MCF 10A (cell line): Measurements from ENCODE around the gene ZDHHC1. TPM values are rescaled to one million over a fixed set of nuclear protein-coding genes. Genes with fewer than 3 reads are reported as not detected.

Experiments
- BruUV-seq: library from RNA; stranded (reverse); fragments of 400-500 nt; replicated peaks from 2 replicates; lab custom pipeline; 2021; lab: Mats Ljungman, UMichigan
- CTCF ChIA-PET: fragments of 300-600 bp; sonication (Branson Sonifier 250); formaldehyde crosslinking; extraction: SDS; loops from one replicate; lab custom pipeline; 2021; ENCODE audit warnings: antibody characterized with exemption, inconsistent platforms; lab: Yijun Ruan, JAX
- POLR2A ChIA-PET: fragments of 300-600, 350-650 bp; sonication (Branson Sonifier 250); formaldehyde crosslinking; extraction: SDS; loops from one replicate; lab custom pipeline; 2020; ENCODE audit warnings: antibody characterized with exemption, inconsistent platforms; lab: Yijun Ruan, JAX
- DNase-seq: peaks from one replicate; pipeline ENCODE4 v3.0.0-alpha.2; 2018; ENCODE audit not compliant: unreplicated experiment
- H3K27ac Mint-ChIP-seq: one replicate; pipeline ENCODE4 v1.8.0; 2022; ENCODE audit warnings: mild to moderate bottlenecking, low read depth, mixed read lengths; ENCODE audit not compliant: unreplicated experiment
- H3K27me3 Mint-ChIP-seq: one replicate; pipeline ENCODE4 v1.8.0; 2022; ENCODE audit warnings: mixed read lengths; ENCODE audit not compliant: insufficient read depth, unreplicated experiment
- H3K36me3 Mint-ChIP-seq: one replicate; pipeline ENCODE4 v1.8.0; 2022; ENCODE audit warnings: mild to moderate bottlenecking, moderate library complexity, mixed read lengths; ENCODE audit not compliant: insufficient read depth, unreplicated experiment
- H3K4me1 Mint-ChIP-seq: one replicate; pipeline ENCODE4 v1.8.0; 2022; ENCODE audit warnings: mixed read lengths; ENCODE audit not compliant: insufficient read depth, unreplicated experiment
- H3K4me3 Mint-ChIP-seq: one replicate; pipeline ENCODE4 v1.8.0; 2022; ENCODE audit warnings: mild to moderate bottlenecking, moderate library complexity, mixed read lengths; ENCODE audit not compliant: unreplicated experiment
- H3K9me3 Mint-ChIP-seq: one replicate; pipeline ENCODE4 v1.8.0; 2022; ENCODE audit warnings: mixed read lengths; ENCODE audit not compliant: unreplicated experiment
- intact Hi-C: fragments of 100-400 bp; cut with micrococcal nuclease; formaldehyde crosslinking; loops from 2 replicates; pipeline ENCODE4 v1.14.1; 2022
- total RNA-seq: library from RNA; stranded (reverse); gene quantifications from 2 replicates; pipeline ENCODE4 v1.2.3, GENCODE V29; 2022
- TF ChIP-seq, protein P1 (sequence below): fragments of 200-600 bp; IDR thresholded peaks from one replicate; pipeline ENCODE4 v1.8.0; 2022; ENCODE audit warnings: antibody characterized with exemption, mild to moderate bottlenecking; ENCODE audit not compliant: unreplicated experiment

The ZDHHC1 gene
- total RNA-seq, 1 experiment from 2014 or later: 5.9 TPM

DNA sequence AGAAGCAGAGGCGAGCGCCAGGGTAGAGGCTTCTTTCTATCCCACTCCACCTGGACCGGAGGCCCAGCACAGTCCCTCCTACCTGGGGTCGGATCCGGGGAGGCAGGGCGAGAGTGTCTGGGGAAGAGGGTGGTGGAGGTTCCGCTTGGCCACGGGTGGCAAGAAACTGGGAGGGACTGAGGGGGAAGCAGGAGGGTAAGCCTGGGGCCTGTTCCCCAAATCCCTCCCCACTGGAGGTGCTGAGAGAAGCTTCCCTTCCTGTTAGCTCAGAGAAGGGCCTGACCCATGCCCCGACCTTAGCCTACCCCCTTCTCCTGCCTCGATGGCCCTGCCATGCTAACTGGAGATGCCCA lies 21.2 kb downstream of the ZDHHC1 start:
- POLR2A ChIA-PET: no interaction called here
- Mint-ChIP-seq H3K4me1 (peaks cover 14% of the 10 kb centered on the region), H3K9me3 (no peaks in the 10 kb centered on the region), H3K27me3 (no peaks in the 10 kb centered on the region), H3K27ac (no peak overlapping the region), H3K36me3 (no peaks in the 10 kb centered on the region), H3K4me3 (no peak overlapping the region)
- intact Hi-C loops: no loop called here
- no TSS peak for BruUV-seq
- CTCF ChIA-PET: interaction anchor here (0.9 to 1.2 kb wide), 2 partner anchors 115 to 118 kb away, joined by 3 read pairs; no protein-coding TSS in a partner anchor
- TF ChIP-seq, protein P1, sequence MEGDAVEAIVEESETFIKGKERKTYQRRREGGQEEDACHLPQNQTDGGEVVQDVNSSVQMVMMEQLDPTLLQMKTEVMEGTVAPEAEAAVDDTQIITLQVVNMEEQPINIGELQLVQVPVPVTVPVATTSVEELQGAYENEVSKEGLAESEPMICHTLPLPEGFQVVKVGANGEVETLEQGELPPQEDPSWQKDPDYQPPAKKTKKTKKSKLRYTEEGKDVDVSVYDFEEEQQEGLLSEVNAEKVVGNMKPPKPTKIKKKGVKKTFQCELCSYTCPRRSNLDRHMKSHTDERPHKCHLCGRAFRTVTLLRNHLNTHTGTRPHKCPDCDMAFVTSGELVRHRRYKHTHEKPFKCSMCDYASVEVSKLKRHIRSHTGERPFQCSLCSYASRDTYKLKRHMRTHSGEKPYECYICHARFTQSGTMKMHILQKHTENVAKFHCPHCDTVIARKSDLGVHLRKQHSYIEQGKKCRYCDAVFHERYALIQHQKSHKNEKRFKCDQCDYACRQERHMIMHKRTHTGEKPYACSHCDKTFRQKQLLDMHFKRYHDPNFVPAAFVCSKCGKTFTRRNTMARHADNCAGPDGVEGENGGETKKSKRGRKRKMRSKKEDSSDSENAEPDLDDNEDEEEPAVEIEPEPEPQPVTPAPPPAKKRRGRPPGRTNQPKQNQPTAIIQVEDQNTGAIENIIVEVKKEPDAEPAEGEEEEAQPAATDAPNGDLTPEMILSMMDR: no peak
- no peak for DNase-seq

DNA sequence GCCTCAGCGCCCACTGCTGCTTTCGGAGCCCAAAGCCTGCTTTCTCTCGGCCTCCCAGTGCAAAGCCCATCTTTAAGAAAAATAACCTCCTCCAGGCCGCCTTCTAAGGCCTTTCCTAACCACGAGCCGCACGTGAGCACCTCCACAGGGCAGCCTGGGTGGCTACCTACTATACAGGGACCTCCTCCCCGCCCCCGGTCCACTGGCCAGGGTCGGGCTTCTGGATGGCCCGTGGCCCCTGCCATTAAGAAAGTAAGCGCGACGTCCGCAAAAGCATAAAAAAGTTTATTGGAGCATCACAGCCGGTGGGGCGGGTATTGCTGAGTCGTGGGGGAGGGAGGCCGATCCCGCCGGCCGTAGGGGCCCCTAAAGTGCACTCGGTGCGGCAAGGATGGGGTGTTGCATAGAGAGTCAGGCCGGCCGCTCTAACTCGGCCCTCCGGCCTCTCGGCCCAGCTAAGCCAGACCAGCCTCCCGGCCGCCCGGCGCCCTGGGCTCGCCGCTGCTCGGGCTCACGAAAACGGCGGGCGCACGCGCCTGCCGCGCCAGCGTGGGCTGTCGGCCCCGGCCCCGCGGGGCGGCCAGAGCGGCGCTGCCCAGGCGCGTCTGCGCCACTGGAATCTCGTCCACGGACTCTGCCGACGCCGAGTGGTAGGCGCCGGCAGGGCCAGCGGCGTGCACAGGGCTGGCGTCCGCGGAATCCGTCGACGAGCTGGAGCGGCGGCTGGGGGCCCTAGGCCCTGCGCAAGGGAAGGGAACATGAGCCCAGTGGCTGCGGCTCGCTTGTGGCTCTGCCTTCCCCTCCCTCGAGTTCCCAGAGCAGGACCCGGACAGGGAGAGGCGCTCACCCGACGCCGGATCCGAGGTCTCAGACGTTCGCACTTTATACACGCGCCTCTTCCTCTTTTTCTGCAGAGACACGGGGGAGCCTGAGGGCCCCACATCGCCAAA lies 21.8 kb downstream of the ZDHHC1 start:
- DNase-seq: no peak
- Mint-ChIP-seq H3K4me1 (peaks cover 14% of the 10 kb centered on the region), H3K27ac (no peak overlapping the region), H3K4me3 (no peak overlapping the region), H3K36me3 (no peaks in the 10 kb centered on the region), H3K27me3 (no peaks in the 10 kb centered on the region), H3K9me3 (no peaks in the 10 kb centered on the region)
- BruUV-seq: no TSS peak
- POLR2A ChIA-PET: no interaction called here
- TF ChIP-seq, protein P1: no peak
- intact Hi-C loops: no loop called here
- CTCF ChIA-PET: interaction anchor here (1.2 kb wide), 1 partner anchor 114 kb away, joined by 3 read pairs; no protein-coding TSS in a partner anchor

DNA sequence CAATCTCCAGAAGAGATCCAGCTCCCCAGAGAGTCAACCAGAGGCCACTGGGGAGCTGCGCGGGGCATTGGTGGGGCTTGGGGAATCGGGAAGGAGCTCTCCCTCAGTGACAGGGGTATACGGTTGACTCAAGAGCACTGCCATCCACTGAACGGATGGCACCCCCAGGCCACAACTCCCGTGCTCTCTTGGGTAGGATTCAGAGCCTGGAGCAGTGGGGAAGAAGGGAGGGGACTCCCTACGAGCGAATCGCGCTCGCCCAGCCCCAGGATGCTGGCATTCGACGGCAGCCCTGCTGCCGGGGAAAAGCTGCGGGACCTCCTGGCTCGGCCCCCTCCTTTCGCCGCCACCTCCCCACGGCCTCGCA lies 22.5 kb downstream of the ZDHHC1 start:
- POLR2A ChIA-PET: no interaction called here
- intact Hi-C loops: no loop called here

More for the DNA sequence above, 22.5 kb downstream of the ZDHHC1 start:
- BruUV-seq: no TSS peak
- H3K9me3 Mint-ChIP-seq: no peaks in the 10 kb centered on the region
- no peaks in the 10 kb centered on the region for H3K27me3 Mint-ChIP-seq
- H3K36me3 Mint-ChIP-seq: no peaks in the 10 kb centered on the region
- TF ChIP-seq, protein P1: no peak
- peaks cover 14% of the 10 kb centered on the region for H3K4me1 Mint-ChIP-seq
- H3K27ac Mint-ChIP-seq: no peak overlapping the region
- DNase-seq: no peak
- no peak overlapping the region for H3K4me3 Mint-ChIP-seq
- CTCF ChIA-PET: no interaction called here
